ENCODE measurements around the gene ATP10A.

DNA sequence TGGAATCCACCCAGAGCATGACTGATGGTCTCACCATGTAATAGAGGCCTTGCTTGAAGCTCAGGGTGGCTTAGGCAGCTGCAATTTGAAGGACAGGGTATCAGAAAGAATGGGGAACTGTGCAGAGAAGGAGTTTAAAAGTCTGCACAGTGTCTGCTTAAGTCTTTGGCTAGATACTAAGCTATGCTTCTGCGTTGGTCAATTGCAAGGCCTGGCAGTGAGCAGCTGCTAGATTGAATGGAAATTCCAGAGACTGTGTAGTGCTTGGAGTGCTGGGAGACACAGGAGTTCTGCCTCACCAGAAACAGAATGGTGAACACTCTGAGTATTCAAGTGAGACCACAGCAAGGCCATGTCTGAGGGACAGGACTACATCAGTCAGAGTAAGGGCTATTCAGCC lies 17.3 kb upstream of the ATP10A start:
- TF ChIP-seq, protein P1, sequence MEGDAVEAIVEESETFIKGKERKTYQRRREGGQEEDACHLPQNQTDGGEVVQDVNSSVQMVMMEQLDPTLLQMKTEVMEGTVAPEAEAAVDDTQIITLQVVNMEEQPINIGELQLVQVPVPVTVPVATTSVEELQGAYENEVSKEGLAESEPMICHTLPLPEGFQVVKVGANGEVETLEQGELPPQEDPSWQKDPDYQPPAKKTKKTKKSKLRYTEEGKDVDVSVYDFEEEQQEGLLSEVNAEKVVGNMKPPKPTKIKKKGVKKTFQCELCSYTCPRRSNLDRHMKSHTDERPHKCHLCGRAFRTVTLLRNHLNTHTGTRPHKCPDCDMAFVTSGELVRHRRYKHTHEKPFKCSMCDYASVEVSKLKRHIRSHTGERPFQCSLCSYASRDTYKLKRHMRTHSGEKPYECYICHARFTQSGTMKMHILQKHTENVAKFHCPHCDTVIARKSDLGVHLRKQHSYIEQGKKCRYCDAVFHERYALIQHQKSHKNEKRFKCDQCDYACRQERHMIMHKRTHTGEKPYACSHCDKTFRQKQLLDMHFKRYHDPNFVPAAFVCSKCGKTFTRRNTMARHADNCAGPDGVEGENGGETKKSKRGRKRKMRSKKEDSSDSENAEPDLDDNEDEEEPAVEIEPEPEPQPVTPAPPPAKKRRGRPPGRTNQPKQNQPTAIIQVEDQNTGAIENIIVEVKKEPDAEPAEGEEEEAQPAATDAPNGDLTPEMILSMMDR (IDR thresholded peaks at IDR 0.05) = no peak
- TF ChIP-seq POLR2A (IDR thresholded peaks at IDR 0.05) = no peak
